ENCODE measurements around the gene PIK3C2B.

Gene PIK3C2B

GRCh38 chr1:204459706-204460105 is 34.9 kb downstream of the PIK3C2B start:
- no peak for DNase-seq (ENCODE audit: low read depth)

DNA sequence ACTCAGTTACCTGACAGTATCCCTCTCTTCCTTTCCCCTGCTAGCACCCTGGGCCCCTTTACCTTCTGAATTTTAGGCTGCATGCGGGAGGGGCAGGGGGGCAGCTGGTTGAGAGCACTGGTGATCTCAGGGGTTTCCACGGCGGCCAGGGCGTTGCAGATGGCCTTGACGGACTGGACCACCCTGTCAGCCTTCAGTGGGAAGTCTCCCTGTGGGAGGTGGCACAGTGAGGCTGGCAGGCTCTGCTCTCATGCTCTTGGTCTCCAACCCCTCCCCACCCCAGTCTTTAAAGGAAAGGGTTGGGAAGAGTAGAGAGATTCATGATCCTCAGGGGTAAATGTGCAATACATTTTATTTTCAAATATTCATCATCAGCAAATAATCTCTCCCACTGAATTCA is 36.9 kb downstream of the PIK3C2B start:
- no peak for DNase-seq (ENCODE audit: low read depth)

GRCh38 chr1:204456826-204457442 is 37.7 kb downstream of the PIK3C2B start:
- no peak for DNase-seq (ENCODE audit: low read depth)

GRCh38 chr1:204455831-204456145 is 38.8 kb downstream of the PIK3C2B start:
- DNase-seq (ENCODE audit: low read depth), result no peak

- DNase-seq (ENCODE audit: low read depth), result no peak
Measured at GRCh38 chr1:204455063-204455830, 39.4 kb downstream of the PIK3C2B start.

- no peak for DNase-seq (ENCODE audit: low read depth)
Measured at GRCh38 chr1:204454476-204454875, 40.1 kb downstream of the PIK3C2B start.

- peak; percentile 56 for DNase-seq (ENCODE audit: low read depth)
Measured at GRCh38 chr1:204453141-204453772, 41.3 kb downstream of the PIK3C2B start.

GRCh38 chr1:204451352-204452124 is 43.1 kb downstream of the PIK3C2B start:
- DNase-seq (ENCODE audit: low read depth), result no peak

DNA sequence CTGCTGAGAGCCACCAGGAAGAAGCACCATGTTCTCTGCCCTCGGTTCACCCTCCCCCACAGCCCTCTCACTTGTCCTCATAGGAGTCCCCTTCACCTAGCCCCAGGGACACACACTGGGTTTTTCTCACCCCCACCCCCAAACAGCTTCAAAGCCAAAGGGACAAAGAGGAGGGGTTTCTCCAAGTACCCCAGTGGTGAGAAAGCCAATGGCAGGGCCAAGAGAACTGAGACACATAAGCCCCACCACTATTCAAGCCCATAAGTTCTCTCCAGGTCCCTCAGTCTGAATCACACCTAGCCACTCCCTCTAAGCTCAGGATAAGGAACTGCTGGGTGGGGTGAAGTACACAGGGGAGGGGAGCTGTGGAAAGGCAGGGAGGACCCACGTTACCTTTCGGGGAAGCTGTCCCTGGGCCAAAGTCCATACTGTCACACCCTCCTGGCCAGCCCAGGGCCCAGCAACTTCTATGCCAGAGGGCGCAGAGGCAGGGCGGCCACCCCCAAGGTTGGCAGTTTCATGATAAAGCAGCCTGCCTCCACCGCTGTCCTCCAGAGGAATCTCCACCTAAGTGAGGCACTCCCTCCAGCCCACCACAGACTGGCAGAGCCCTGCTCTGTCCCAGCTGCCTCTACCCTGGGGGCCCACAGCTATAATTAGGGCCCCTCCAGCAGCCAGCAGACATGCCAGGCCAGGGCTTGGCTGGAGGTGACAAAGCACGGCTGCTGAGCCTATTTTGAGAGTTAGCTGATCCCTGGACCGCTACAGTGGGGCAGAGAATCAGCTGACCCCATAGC is 43.9 kb downstream of the PIK3C2B start:
- no peak for DNase-seq (ENCODE audit: low read depth)

GRCh38 chr1:204449678-204450280 is 44.8 kb downstream of the PIK3C2B start:
- DNase-seq (ENCODE audit: low read depth), result no peak

DNA sequence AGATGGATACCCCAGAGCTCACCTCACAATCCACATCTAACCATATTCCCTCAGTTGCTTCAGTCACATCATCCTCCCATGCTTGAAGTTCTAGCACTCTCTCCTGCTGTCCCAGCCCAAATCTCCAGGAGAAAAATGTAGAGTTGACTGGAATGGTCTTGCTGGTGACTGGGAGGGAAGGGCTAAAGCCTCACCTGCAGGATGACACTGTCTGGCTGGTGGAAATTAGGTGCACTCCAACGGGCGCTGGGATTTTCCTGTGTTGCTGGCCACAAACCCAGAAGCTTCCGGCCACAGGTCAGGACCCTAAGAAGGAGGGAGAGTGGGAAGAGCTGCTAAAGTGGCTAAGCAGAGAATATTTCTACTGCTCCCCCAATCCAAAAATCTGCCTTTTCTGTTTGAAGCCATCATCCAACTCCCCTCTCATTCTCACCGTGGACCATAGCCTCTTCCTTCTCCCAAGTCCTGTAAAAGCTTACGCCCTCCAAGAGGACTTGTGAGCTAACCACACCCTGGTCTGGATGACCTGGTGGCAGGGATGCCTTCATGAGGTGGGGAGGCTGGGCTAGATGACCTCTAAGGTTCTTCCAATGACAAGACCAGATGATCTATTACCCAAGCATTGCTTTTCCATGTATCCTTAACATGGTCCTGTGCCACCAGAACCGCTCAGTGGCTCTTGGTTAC is 45.5 kb downstream of the PIK3C2B start:
- no peak for DNase-seq (ENCODE audit: low read depth)

GRCh38 chr1:204448344-204448964 is 46.2 kb downstream of the PIK3C2B start:
- no peak for DNase-seq (ENCODE audit: low read depth)

DNA sequence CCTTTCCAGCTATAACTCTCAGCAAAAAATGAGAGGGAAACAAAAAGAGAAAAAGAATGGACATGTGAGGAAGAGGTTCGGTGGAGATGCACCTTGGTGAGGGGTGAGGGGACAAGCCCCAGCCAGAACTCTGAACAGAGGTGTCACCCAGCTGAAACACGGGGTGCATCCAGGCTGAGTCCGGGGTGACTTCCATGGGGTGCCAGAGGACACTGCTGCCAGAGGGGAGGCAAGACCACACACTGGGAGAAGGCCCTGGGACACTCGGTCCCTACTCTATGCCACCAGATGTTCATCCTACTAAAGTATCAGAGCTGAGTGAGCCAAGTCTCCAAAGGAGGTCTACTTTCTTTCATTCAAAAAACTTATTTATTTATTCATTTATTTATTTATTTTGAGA is 46.9 kb downstream of the PIK3C2B start:
- no peak for DNase-seq (ENCODE audit: low read depth)

DNA sequence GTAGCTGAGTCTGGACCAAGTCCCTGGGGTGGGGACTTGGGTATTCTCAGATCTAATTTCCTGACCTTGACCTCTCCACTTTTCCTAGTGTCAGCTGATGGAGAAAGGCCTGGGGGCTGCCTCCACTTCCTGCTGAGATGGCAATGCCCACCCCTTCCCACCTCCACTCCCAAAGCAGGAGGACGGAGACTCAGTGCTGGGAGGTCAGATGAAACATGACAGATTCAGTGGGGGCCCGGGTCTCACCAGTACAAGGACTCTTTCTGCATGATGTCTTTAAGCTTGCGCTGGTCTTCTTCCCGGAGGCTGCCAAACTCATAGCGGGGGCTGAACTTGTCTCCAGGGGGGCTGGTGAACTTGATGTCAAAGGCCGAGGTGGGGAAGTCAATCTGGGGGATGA is 47.4 kb downstream of the PIK3C2B start:
- no peak for DNase-seq (ENCODE audit: low read depth)

DNA sequence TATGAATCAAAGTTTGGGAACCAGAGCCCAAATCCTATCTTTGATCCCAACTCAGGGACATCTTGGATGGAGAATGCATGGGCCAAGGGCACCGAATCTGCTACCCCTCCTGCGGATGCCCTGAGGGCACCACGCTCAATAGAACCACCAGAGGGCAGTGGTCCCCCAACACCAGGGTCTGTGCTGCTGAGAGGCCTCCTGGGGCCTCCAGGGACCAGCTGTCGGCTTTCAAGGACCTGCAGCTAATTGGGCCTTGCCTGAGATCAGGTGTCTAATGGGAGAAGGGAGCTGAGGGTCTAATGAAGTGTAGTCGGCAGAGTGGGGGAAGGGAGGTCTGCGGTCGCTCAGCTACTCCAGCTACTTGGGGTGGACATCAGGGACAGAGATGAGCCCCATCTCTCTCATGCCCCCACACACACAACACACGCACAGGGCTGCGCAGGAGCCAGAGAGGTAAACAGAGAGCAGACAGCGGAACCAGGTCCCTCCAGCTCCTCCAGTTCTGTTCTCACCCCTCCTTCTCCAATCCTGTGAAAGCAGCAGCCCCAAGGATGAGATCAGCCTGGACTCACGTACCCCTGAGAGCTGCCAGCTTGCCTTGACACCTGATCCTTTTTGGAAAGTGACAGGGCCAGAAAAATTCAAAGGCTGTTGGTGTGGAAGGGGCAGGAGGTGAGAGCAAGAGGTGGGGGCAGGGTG is 48.0 kb downstream of the PIK3C2B start:
- peak; percentile 63 for DNase-seq (ENCODE audit: low read depth)

GRCh38 chr1:204445860-204446412 is 48.7 kb downstream of the PIK3C2B start:
- DNase-seq (ENCODE audit: low read depth), result no peak
